Measurements from ENCODE around the gene EEPD1. TPM values are rescaled to one million over a fixed set of nuclear protein-coding genes. Genes with fewer than 3 reads are reported as not detected.
A peak's percentile ranks its signal among the peaks of the same experiment; 100 is the strongest.

Gene EEPD1
- total RNA-seq, 1 donor from 2014 or later = 9.8 TPM

DNA sequence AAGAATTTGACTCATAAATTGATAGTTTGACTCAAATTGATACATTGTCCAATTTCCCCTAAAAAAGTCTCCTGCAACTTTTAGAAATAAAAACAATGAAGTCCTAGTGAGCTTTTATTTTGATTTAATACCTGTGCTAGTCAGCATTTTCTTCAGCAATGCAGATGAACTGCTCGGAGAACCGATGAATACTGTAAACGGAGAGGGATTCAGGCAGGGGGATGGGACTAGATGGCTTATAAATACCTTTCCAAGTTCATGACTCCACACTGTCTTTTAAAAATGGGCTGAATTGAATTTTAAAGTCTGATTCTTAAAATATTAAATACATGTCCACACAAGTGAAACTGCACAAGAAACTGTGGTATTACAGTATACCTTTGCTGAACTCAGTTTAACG, 12.7 kb downstream of the EEPD1 start:
- no peaks in the 10 kb centered on the region for H3K36me3 ChIP-seq
- intact Hi-C loops (cut with DNase I) = no loop called here

GRCh38 chr7:36167403-36168050, 14.5 kb downstream of the EEPD1 start:
- intact Hi-C loops (cut with DNase I) = no loop called here
- H3K9me3 ChIP-seq = no peaks in the 10 kb centered on the region
- TF ChIP-seq POLR2A (IDR thresholded peaks at IDR 0.05) (no peak), POLR2AphosphoS5 (IDR thresholded peaks at IDR 0.05; ENCODE audit: insufficient read depth in 1 of 2, low read depth in 1 of 2) (no peak)
- TF ChIP-seq, protein P1, sequence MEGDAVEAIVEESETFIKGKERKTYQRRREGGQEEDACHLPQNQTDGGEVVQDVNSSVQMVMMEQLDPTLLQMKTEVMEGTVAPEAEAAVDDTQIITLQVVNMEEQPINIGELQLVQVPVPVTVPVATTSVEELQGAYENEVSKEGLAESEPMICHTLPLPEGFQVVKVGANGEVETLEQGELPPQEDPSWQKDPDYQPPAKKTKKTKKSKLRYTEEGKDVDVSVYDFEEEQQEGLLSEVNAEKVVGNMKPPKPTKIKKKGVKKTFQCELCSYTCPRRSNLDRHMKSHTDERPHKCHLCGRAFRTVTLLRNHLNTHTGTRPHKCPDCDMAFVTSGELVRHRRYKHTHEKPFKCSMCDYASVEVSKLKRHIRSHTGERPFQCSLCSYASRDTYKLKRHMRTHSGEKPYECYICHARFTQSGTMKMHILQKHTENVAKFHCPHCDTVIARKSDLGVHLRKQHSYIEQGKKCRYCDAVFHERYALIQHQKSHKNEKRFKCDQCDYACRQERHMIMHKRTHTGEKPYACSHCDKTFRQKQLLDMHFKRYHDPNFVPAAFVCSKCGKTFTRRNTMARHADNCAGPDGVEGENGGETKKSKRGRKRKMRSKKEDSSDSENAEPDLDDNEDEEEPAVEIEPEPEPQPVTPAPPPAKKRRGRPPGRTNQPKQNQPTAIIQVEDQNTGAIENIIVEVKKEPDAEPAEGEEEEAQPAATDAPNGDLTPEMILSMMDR (IDR thresholded peaks at IDR 0.05) = no peak

More for the DNA sequence above, 12.7 kb downstream of the EEPD1 start:
- H3K27ac ChIP-seq = no peak overlapping the region
- no peak overlapping the region for H3K4me3 ChIP-seq
- TF ChIP-seq, protein P1 (IDR thresholded peaks at IDR 0.05) = no peak
- no peak for TF ChIP-seq POLR2AphosphoS5 (IDR thresholded peaks at IDR 0.05; ENCODE audit: insufficient read depth in 1 of 2, low read depth in 1 of 2)
- TF ChIP-seq POLR2A (IDR thresholded peaks at IDR 0.05) = no peak
- H3K4me1 ChIP-seq = peaks cover 13% of the 10 kb centered on the region
- H3K9me3 ChIP-seq = no peaks in the 10 kb centered on the region
- DNase-seq (ENCODE audit: extremely low spot score in 2 of 2) = no peak
- H3K27me3 ChIP-seq = no peaks in the 10 kb centered on the region

DNA sequence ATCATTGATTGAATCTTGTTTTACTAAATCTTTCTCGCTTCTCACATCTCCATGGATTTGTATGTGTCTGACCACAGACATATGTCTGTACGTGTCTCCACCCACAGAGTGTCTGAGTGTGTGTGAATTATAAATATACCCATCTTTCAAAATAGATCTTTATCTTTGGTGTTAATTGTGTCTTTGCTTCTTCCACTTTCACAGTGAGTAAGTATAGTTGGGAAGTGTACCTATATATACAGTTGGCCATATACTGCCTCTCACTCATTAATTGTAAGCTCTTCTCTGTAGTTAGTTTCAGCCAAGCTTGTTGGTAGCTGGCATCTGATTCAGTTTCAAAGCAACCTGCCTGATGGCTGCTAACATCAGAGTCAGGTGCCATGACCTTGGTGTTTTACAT, 18.4 kb downstream of the EEPD1 start:
- Histone ChIP-seq H3K4me1 (peaks cover 9% of the 10 kb centered on the region), H3K4me3 (no peak overlapping the region), H3K27me3 (no peaks in the 10 kb centered on the region), H3K9me3 (no peaks in the 10 kb centered on the region), H3K27ac (no peak overlapping the region), H3K36me3 (no peaks in the 10 kb centered on the region)
- intact Hi-C loops (cut with DNase I) = no loop called here
- DNase-seq (ENCODE audit: extremely low spot score in 2 of 2) = no peak
- TF ChIP-seq POLR2A (IDR thresholded peaks at IDR 0.05) (no peak), POLR2AphosphoS5 (IDR thresholded peaks at IDR 0.05; ENCODE audit: insufficient read depth in 1 of 2, low read depth in 1 of 2) (no peak)
- TF ChIP-seq, protein P1 (IDR thresholded peaks at IDR 0.05) = no peak

More at GRCh38 chr7:36167403-36168050, 14.5 kb downstream of the EEPD1 start:
- no peak for DNase-seq (ENCODE audit: extremely low spot score in 2 of 2)
- no peak overlapping the region for H3K4me3 ChIP-seq
- H3K27ac ChIP-seq = no peak overlapping the region
- H3K4me1 ChIP-seq = no peaks in the 10 kb centered on the region
- no peaks in the 10 kb centered on the region for H3K27me3 ChIP-seq
- no peaks in the 10 kb centered on the region for H3K36me3 ChIP-seq

GRCh38 chr7:36175886-36176285, 22.8 kb downstream of the EEPD1 start:
- H3K4me3 ChIP-seq = no peak overlapping the region
- no peaks in the 10 kb centered on the region for H3K27me3 ChIP-seq
- peak overlapping the region; percentile 38 for H3K27ac ChIP-seq
- H3K9me3 ChIP-seq = no peaks in the 10 kb centered on the region
- DNase-seq (ENCODE audit: extremely low spot score in 2 of 2) = no peak
- no peak for TF ChIP-seq POLR2AphosphoS5 (IDR thresholded peaks at IDR 0.05; ENCODE audit: insufficient read depth in 1 of 2, low read depth in 1 of 2)
- TF ChIP-seq, protein P1 (IDR thresholded peaks at IDR 0.05) = no peak
- TF ChIP-seq POLR2A (IDR thresholded peaks at IDR 0.05) = no peak
- H3K36me3 ChIP-seq = no peaks in the 10 kb centered on the region
- intact Hi-C loops (cut with DNase I) = no loop called here
- peaks cover 15% of the 10 kb centered on the region for H3K4me1 ChIP-seq

- Histone ChIP-seq H3K36me3 (no peaks in the 10 kb centered on the region), H3K4me3 (no peak overlapping the region), H3K27me3 (no peaks in the 10 kb centered on the region), H3K27ac (no peak overlapping the region), H3K4me1 (peaks cover 16% of the 10 kb centered on the region), H3K9me3 (no peaks in the 10 kb centered on the region)
- intact Hi-C loops (cut with DNase I) = no loop called here
- TF ChIP-seq, protein P1 (IDR thresholded peaks at IDR 0.05) = no peak
- TF ChIP-seq POLR2A (IDR thresholded peaks at IDR 0.05) = no peak
- no peak for TF ChIP-seq POLR2AphosphoS5 (IDR thresholded peaks at IDR 0.05; ENCODE audit: insufficient read depth in 1 of 2, low read depth in 1 of 2)
- DNase-seq (ENCODE audit: extremely low spot score in 2 of 2) = no peak
These were observed 23.6 kb downstream of the EEPD1 start for GRCh38 chr7:36176697-36177096.
